Tibial nerve (tissue), 4 donors: Measurements from ENCODE around the gene TIMM8B.

Experiments used
- EP300 ChIP-seq, 2 donors: sonication (generic); formaldehyde crosslinking; IDR thresholded peaks; one replicate each; pipeline ENCODE4 v1.6.1; 2017; ENCODE audit warnings: antibody characterized with exemption in 2 of 2, mild to moderate bottlenecking in 1 of 2
- POLR2A ChIP-seq, 2 donors: fragments of 450-650 bp; IDR thresholded peaks; one replicate each; pipeline ENCODE4 v1.6.1; 2017; ENCODE audit warnings: antibody characterized with exemption in 2 of 2, mild to moderate bottlenecking in 2 of 2, moderate library complexity in 2 of 2
- TF ChIP-seq, protein P1 (sequence below), 5 experiments: fragments of 200-600 bp in 3 of 5; fragments of 450-650 bp in 2 of 5; sonication (generic) in 3 of 5; IDR thresholded peaks; one replicate each; pipeline ENCODE4 v1.5.1; 2016 to 2019; ENCODE audit warnings: antibody characterized with exemption in 5 of 5, mild to moderate bottlenecking in 3 of 5, moderate library complexity in 2 of 5

- TF ChIP-seq POLR2A (IDR thresholded peaks at IDR 0.05) (no peak), EP300 (IDR thresholded peaks at IDR 0.05) (no peak)
- TF ChIP-seq, protein P1, sequence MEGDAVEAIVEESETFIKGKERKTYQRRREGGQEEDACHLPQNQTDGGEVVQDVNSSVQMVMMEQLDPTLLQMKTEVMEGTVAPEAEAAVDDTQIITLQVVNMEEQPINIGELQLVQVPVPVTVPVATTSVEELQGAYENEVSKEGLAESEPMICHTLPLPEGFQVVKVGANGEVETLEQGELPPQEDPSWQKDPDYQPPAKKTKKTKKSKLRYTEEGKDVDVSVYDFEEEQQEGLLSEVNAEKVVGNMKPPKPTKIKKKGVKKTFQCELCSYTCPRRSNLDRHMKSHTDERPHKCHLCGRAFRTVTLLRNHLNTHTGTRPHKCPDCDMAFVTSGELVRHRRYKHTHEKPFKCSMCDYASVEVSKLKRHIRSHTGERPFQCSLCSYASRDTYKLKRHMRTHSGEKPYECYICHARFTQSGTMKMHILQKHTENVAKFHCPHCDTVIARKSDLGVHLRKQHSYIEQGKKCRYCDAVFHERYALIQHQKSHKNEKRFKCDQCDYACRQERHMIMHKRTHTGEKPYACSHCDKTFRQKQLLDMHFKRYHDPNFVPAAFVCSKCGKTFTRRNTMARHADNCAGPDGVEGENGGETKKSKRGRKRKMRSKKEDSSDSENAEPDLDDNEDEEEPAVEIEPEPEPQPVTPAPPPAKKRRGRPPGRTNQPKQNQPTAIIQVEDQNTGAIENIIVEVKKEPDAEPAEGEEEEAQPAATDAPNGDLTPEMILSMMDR (IDR thresholded peaks at IDR 0.05): no peak
These were observed 34.8 kb downstream of the TIMM8B start for GRCh38 chr11:112051768-112052167.
